Right lung (tissue), 5 donors: ENCODE results near the gene NPPC. TPM values are rescaled to one million over a fixed set of nuclear protein-coding genes. Genes with fewer than 3 reads are reported as not detected.
"Not testable (repeated sequence)": the region's sequence is repeated elsewhere in the genome, so short reads cannot be mapped to it uniquely, and the experiment has no call there.

Experiments used
- DNase-seq, 2 donors: peaks; one replicate each; pipeline ENCODE4 v3.0.0-alpha.2; 2013
- polyA plus RNA-seq, 5 donors: library from polyadenylated mRNA; unstranded; fragments of 120-200 nt; gene quantifications; one replicate each; pipeline versions ENCODE4 v1.2.1 to v1.2.3, GENCODE V29; 2013; ENCODE audit warnings: inconsistent platforms in 1 of 5, low replicate concordance in 1 of 5; ENCODE audit not compliant: insufficient read length in 5 of 5, insufficient read depth in 1 of 5

Gene NPPC
- polyA plus RNA-seq, 5 donors: 0.14 to 0.91 TPM; not detected in 3

- DNase-seq: no peak
Observed at GRCh38 chr2:231886071-231886681, 40.0 kb downstream of the NPPC start.

- DNase-seq: no peak
Observed at GRCh38 chr2:231884438-231885140, 41.6 kb downstream of the NPPC start.

GRCh38 chr2:231883468-231883881 is 42.7 kb downstream of the NPPC start:
- DNase-seq: no peak

- no peak for DNase-seq
Observed at GRCh38 chr2:231882646-231883045, 43.5 kb downstream of the NPPC start.

GRCh38 chr2:231880371-231880770 is 45.8 kb downstream of the NPPC start:
- not testable (repeated sequence) for DNase-seq

GRCh38 chr2:231879216-231879615 is 47.0 kb downstream of the NPPC start:
- DNase-seq: no peak

- DNase-seq: peak in 1 of 2 donors; percentile 6
Observed at GRCh38 chr2:231877533-231878456, 48.4 kb downstream of the NPPC start.

- DNase-seq: no peak
Observed at GRCh38 chr2:231874944-231875343, 51.3 kb downstream of the NPPC start.

Other genes starting within 250 kb of the NPPC start
- 1,000 to 10,000 TPM; 1,677 to 2,311 (median 2,160) TPM for gene PTMA, start 217.9 kb downstream of the NPPC start, polyA plus RNA-seq
- gene PDE6D, start 145.1 kb downstream of the NPPC start, polyA plus RNA-seq: 10 to 100 TPM; 23.1 to 28.8 (median 28.3) TPM
- 10 to 100 TPM; 55.4 to 68.9 (median 61.1) TPM for gene COPS7B, start 140.0 kb downstream of the NPPC start, polyA plus RNA-seq
- 10 to 100 TPM; 32.6 to 40.9 (median 33.1) TPM for gene DIS3L2, start 35.3 kb upstream of the NPPC start, polyA plus RNA-seq